ENCODE results near the gene TRIM17.

- no peak for TF ChIP-seq CTCF (IDR thresholded peaks at IDR 0.05; ENCODE audit: poor library complexity, severe bottlenecking)
- no peak for TF ChIP-seq SMC3 (conservative IDR thresholded peaks at IDR 0.05; ENCODE audit: poor library complexity)
- TF ChIP-seq POLR2AphosphoS5 (IDR thresholded peaks at IDR 0.05), result no peak
Measured at GRCh38 chr1:228417061-228417460, 400 bp upstream of the TRIM17 start.
